Measurements from ENCODE around the gene BRS3.

DNA sequence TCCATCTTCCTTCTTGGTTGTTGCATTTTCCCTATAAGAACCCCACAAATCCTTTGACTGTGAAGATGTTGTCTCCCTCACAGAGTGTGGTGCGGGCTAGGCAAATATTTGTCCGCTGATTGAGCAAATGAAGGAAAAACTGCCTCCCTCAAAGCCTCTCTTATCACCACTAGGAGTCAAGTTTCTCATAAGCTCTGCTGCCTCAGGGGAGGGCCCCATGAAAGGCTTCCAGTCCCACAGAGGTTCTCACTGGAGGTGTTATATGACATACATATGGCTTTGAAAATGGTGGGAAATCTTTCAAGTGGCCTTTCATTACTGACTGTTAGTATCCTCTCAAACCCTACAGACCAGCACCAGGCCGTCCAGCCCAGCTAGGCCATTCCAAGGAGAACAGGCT is 53.5 kb downstream of the BRS3 start:
- no peak for TF ChIP-seq TAF1 (IDR thresholded peaks at IDR 0.05; ENCODE audit: borderline replicate concordance, insufficient read depth, low read length)
- TF ChIP-seq, protein P1, sequence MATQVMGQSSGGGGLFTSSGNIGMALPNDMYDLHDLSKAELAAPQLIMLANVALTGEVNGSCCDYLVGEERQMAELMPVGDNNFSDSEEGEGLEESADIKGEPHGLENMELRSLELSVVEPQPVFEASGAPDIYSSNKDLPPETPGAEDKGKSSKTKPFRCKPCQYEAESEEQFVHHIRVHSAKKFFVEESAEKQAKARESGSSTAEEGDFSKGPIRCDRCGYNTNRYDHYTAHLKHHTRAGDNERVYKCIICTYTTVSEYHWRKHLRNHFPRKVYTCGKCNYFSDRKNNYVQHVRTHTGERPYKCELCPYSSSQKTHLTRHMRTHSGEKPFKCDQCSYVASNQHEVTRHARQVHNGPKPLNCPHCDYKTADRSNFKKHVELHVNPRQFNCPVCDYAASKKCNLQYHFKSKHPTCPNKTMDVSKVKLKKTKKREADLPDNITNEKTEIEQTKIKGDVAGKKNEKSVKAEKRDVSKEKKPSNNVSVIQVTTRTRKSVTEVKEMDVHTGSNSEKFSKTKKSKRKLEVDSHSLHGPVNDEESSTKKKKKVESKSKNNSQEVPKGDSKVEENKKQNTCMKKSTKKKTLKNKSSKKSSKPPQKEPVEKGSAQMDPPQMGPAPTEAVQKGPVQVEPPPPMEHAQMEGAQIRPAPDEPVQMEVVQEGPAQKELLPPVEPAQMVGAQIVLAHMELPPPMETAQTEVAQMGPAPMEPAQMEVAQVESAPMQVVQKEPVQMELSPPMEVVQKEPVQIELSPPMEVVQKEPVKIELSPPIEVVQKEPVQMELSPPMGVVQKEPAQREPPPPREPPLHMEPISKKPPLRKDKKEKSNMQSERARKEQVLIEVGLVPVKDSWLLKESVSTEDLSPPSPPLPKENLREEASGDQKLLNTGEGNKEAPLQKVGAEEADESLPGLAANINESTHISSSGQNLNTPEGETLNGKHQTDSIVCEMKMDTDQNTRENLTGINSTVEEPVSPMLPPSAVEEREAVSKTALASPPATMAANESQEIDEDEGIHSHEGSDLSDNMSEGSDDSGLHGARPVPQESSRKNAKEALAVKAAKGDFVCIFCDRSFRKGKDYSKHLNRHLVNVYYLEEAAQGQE (IDR thresholded peaks at IDR 0.05; ENCODE audit: insufficient read depth in 1 of 2, low read depth in 2 of 2, low read length in 2 of 2) = no peak
- TF ChIP-seq POLR2AphosphoS5 (IDR thresholded peaks at IDR 0.05; ENCODE audit: low read depth, low read length) = no peak
- TF ChIP-seq SIN3A (IDR thresholded peaks at IDR 0.05; ENCODE audit: borderline replicate concordance, insufficient read depth, low read length) = no peak
- TF ChIP-seq FOXP2 (optimal IDR thresholded peaks at IDR 0.05; ENCODE audit: borderline replicate concordance, extremely low read depth, extremely low read length, insufficient read depth) = no peak

Measured in PFSK-1 (cell line).